ENCODE measurements around the gene TRIM62.
"Not testable (repeated sequence)": the region's sequence is repeated elsewhere in the genome, so short reads cannot be mapped to it uniquely, and the experiment has no call there.

The TRIM62 gene

GRCh38 chr1:33133478-33134105, 48.3 kb downstream of the TRIM62 start:
- DNase-seq (ENCODE audit: low read depth in 2 of 2) = no peak

DNA sequence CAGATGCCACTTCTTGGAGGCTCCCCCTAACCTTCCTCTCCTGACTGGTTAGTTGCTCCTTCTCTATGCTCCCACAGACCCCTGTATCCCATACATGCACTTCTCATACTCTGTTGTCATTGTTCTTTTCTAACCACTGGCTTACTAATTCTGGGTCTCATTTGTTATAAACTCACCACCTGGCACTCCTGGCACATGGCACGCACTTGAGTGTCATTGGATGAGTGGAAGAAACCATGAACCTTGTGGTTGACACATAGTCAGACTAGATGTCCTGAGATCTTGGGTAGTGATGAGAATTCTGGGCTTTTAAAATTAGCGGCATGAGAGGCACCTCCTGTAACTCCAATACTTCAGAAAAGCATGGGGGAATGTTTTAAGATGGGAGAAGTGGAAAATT, 49.3 kb downstream of the TRIM62 start:
- DNase-seq (ENCODE audit: low read depth in 2 of 2) = no peak

DNA sequence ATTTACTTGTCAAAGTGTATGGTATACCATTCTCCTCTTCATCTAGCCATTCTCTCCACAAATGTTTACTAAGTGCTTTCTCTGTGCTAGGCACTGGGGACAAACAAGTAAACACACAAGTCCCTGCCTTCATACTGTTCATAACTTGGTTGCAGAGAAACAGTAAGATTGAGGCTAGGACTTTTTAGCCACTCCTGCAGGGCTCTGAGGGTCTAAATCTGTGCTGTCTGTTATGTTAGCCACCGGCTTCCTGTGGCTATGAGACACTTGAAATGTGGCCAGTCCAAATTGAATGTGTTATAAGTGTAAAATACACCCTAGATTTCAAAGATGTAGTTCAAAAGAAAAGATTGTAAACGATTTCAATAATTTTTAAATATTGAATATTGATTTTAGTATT, 50.7 kb downstream of the TRIM62 start:
- DNase-seq (ENCODE audit: low read depth in 2 of 2) = no peak

DNA sequence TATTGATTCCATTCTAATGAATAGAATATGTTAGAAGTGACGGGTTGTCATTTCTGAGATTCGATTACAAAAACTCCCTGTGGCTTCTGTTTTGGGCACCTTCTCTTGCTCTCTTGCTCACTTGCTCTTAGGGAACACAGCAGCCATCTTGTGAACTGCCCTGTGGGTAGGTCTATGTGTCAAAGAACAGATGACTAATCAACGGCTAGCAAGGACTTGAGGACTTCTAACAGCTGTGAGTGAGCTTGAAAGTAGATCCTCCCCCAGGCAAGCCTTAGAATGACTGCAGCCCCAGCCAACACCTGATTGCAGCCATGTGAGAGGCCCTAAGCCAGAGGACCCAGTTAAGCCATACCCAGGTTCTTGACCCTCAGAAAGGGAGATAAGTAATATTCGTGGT, 51.5 kb downstream of the TRIM62 start:
- no peak for DNase-seq (ENCODE audit: low read depth in 2 of 2)

DNA sequence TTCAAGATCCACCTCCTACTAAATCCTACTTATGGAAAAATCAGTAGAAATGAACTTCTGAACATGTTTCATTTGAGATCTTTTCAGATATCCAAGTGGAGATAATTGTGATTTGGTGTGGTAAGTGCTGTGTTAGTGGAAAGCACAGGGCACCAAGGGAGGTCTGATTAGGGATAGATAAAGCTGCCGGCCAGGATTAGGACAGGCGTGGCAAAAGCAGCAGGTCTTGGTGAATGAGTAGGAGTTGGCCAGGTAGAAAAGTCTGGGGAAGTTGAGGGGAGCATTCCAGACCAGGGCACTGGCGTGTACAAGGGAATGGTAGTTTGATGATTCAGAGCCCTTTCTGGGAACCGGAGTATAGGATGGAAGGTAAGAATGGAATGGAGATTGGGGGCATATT, 53.1 kb downstream of the TRIM62 start:
- no peak for DNase-seq (ENCODE audit: low read depth in 2 of 2)

DNA sequence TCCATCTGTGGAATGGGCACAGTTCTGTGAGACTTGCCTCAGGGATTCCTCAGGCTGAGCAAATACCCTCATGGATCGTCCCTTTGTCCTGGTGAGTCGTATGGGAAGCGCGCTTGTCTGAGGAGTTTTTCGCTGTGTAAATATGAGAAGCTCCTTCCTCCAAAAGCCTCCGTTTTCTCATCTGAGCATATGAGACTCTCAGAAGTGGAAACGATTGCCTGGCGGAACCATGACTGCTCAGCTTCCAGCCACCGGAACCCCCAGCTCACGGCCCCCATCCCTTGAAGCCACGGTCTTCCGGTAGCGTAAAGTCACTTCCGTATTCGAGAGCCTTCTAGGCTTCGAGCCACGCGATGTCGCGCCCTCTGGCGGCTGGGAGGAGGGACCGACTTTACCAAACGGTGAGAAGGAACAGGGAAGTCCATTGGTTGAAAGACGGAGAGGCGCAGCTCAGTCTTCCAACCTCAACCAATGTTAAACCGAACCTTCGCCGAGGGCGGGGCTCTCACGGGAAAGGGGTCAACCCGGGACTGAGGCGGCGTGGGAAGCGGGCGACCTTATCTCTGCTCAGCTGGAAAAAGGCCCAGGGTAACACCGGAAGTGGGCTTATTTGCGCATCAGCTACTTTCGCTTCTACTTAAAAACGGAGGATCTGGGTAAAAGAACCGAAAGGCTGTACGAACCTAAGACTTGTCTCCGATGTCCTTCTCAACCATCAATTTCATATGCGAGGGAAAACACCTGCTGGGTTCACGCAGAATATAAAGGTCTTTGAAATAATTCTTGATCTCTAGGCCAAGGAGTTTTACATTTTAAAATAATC, 54.6 kb downstream of the TRIM62 start:
- peak; percentile 96 to 97 for DNase-seq (ENCODE audit: low read depth in 2 of 2)

DNA sequence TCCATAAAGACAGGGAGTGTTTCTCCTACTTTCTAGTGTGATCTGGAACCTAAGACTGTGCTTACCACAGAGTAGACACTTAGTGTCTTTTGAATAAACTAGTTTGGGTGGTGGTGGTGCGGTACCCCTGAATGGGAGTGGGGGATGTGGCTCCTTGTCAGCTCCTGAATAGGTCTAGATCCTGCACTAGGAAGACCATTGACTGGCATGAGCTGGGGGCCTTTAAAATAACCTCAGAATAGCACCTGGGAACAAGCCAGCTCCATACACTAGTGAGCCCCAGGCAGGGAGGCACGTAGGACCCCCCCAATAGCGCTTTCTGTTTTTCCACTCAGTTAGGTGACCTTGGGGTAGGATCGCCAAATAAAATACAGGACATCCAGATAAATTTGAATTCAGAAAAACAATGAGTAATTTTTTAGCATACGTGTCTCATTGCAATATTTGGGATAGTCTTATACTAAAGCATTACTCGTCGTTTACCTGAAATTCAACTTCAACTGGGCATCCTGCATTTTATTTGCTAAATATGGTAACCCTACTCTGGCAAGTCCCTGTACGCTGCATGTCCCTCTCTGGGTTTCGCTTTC, 55.3 kb downstream of the TRIM62 start:
- no peak for DNase-seq (ENCODE audit: low read depth in 2 of 2)

- not testable (repeated sequence) for DNase-seq (ENCODE audit: low read depth in 2 of 2)
Measured at GRCh38 chr1:33124647-33125046, 57.2 kb downstream of the TRIM62 start.

DNA sequence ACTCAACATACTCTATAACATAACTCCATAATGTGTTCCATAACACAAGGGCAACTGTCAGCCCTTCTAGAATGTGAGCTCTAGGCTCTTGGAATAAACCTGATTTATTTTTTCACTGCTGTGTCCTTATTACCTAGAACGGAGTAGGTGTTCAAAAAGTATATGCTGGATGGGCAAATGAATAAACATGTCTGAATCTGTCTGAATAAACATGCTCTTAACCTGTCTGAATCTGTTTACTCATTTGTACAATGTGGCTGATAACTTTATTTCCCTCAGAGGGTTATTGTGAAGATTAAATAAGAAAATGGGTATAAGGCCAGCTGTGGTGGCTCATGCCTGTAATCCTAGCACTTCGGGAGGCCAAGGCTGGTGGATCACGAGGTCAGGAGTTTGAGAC, 58.6 kb downstream of the TRIM62 start:
- DNase-seq (ENCODE audit: low read depth in 2 of 2) = no peak

DNA sequence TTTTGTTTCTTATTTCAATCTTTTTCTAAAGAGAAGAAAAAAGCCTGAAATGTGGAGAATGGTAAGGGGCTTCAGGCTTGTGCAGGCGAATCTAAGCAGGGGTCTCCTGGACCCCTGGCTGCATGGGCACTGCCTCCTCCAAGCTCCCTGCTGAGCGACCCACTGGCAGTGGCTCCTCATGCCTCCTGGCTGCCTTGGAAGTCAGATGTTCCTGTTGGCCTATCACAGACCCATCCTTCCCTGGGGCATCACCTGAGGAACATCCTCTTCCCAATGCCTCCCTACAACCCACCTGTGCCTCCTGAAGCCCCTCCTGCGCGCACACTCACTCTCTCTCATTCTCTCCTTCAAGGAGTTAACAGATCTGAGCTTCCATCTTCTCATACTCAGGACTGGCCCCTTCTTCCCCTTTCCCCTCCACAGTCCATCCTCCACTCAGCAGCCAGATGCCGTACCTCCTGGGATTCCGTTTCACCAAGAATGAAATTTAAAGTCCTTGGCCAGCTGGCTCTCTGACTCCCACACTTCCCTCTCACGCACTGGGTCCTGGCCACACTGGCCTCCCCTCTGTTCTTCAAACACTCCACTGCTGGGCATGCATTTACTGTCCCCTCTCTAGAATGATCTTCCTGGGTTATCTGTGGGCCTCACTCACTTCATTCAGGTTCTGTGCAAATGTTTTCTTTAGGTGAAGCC, 59.2 kb downstream of the TRIM62 start:
- DNase-seq (ENCODE audit: low read depth in 2 of 2) = no peak

DNA sequence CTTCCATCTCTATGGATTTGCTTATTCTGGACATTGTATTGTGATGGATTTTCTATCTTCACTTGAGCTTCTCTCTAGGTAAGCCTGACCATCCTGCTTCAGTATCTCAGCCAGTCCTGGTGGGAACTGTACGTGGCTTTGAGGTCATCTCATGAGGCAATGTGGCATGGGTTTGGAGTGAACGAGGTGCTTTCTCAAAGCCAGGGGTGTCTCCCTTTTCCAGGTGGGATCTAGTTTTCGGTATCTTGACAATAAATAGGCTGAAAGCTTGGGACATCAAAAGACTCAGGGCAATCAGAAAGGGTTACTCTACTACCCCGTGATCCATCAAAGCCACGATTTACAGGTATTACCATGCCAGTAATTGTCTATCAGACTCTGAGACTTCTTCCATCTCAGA, 60.1 kb downstream of the TRIM62 start:
- no peak for DNase-seq (ENCODE audit: low read depth in 2 of 2)

GRCh38 chr1:33120436-33121231, 61.2 kb downstream of the TRIM62 start:
- no peak for DNase-seq (ENCODE audit: low read depth in 2 of 2)

DNA sequence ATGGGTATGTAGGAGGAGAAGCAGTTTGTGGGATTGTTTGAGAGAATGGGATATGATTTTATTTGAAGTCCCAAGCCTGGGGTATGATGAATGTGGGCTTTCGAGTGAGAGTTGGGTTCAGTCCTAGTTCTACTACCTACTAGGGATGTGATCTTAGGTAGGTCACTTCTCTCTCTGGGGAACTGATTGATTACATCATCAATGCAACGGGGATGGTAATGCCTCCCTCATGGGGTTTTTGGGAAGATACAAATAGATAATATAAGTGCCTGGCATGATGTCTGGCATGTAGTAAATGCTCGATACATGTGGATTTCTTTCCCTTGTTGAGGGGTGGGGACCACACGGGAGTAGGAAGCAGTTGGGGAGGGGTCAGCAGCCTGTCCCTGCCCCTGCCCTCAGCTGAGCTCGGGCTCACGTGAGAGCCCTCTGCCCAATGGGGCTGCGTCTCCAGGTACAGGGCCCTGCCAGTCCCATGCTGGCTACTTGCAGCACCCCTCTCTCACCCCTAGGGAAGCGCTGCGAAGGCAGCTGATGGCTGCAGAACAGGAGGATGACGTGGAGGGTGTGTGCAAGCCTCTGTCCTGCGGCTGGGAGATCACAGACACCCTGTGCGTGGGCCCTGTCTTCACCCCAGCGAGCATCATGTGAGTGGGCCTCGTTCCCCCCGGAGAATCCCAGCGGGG, 62.2 kb downstream of the TRIM62 start:
- DNase-seq (ENCODE audit: low read depth in 2 of 2) = no peak

DNA sequence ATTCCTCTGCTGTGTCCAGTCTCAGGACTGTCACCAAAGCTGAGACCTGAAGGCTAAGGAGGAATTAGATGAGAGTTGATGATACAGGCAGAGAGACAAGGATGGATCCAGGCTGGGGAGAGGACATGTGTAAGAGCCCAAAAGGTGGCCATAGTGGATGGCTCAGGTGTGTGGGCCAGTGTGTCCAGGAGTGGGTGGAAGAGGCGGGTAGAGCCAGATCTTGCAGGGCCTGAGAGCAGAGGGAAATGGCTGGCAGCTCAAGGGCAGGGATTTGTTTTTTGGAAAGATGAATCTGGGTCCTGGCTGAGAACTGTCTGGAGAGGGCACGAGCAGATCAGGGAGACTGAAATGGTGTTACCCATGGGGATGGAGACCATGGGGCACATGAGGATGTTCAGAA, 62.8 kb downstream of the TRIM62 start:
- DNase-seq (ENCODE audit: low read depth in 2 of 2) = no peak

DNA sequence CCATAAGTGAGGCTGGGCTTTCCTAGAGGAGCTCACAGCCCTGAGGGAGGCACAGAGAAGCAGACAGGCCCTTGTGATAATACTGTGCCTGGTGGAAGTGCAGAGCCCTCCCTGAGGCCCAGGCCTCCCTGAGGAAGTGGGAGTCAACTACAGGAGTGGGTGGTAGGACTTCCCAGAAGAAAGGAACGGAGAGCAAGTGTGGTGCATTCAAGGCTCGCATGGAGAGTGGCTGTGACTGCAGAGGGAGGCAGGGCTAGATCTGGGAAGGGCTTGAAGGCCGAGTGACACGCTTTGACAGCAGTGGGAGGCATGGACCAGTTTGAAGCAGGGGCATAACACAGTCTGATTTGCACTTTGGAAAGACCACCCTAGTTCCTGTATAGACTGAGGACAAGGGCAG, 63.6 kb downstream of the TRIM62 start:
- no peak for DNase-seq (ENCODE audit: low read depth in 2 of 2)

DNA sequence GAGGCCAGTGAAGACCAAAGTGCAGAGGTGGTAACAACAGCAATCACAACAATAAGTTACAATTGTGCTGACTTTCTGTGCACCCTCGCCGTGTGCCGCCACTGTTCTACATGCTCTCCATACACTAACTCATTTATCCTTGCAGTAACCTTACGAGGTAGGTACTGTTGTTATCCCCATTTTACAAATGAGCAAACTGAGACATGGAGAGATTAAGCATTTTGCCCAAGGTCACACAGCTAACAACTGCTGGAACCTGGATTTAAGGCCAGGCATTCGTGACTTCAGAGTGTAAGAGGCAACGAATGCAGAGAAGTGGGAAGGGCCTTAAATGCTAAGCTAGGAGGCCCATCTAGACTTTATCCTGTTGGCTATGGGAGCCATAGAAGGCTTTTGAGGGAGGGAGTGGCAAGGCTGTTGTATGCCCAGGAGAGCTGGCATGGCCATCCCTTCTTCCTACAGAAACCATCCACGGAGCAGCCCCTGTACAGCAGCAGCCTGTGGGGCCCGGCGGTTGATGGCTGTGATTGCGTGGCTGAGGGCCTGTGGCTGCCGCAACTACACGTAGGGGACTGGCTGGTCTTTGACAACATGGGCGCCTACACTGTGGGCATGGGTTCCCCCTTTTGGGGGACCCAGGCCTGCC, 64.3 kb downstream of the TRIM62 start:
- no peak for DNase-seq (ENCODE audit: low read depth in 2 of 2)

- no peak for DNase-seq (ENCODE audit: low read depth in 2 of 2)
Measured at GRCh38 chr1:33111965-33112364, 69.9 kb downstream of the TRIM62 start.

DNA sequence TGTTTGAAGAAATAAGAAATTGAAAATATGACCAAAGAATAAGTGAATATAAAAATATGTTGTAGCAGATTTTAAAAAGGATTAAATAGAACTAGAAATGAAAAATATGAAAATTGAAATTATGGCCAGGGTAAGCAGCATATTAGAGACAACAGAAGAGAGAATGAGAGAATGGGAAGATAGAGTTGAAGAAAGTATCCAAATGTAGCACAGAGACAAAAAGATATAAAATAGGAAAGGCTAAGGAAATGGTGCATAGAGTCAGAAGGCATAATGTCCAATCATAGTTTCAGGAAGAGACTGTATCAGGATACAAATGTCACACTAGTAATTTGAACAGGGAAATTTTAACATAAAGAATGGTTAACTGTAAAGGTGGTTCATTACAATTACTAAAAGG, 71.4 kb downstream of the TRIM62 start:
- no peak for DNase-seq (ENCODE audit: low read depth in 2 of 2)

DNA sequence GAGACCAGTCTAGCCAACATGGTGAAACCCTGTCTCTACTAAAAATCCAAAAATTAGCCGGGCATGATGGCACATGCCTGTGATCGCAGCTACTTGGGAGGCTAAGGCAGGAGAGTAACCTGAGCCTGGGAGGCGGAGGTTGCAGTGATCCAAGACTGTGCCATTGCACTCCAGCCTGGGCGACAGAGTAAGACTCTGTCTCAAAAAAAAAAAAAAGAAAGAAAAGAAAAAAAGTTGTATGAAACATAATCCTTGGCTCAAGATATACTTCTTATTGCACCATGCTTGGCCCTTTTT, 81.8 kb downstream of the TRIM62 start:
- not testable (repeated sequence) for DNase-seq (ENCODE audit: low read depth in 2 of 2)

GRCh38 chr1:33099290-33100118, 82.3 kb downstream of the TRIM62 start:
- peak; percentile 29 to 34 for DNase-seq (ENCODE audit: low read depth in 2 of 2)
